ENCODE measurements around the gene GALNT15. TPM values are rescaled to one million over a fixed set of nuclear protein-coding genes. Genes with fewer than 3 reads are reported as not detected.

The GALNT15 gene
- total and polyA plus RNA-seq, 2 donors (not counting 3 experiments of a cell fraction or from before 2014, with no cell fraction given), result 0.87 to 5.4 TPM

- no peaks in the 10 kb centered on the region for H3K27me3 ChIP-seq (ENCODE audit: control insufficient read depth in 2 of 2, insufficient read depth in 2 of 2, low read length in 2 of 2)
- POLR2A ChIA-PET, result no interaction called here
- DNase-seq (ENCODE audit: low read depth, low spot score), result no peak
- dilution Hi-C loops (cut with MboI; ENCODE audit: extremely low pct_ligation_motif_present, low sequenced_read_pairs), result no loop called here
- H2AFZ ChIP-seq (ENCODE audit: low read depth, low read length), result no peak overlapping the region
- H3K4me2 ChIP-seq (ENCODE audit: insufficient read depth, low read length), result no peak overlapping the region
- no peak overlapping the region for H3K9ac ChIP-seq (replicated peaks; ENCODE audit: extremely low read depth, insufficient read depth, low read length)
- H3K79me2 ChIP-seq (ENCODE audit: control insufficient read depth, insufficient read depth, low read length), result peaks cover 12% of the 10 kb centered on the region
- no peak overlapping the region for H3K27ac ChIP-seq (ENCODE audit: insufficient read depth, low read depth, low read length)
- CTCF ChIA-PET, result interaction anchor here (0.9 to 2.5 kb wide), 3 partner anchors 11 to 279 kb away, joined by 3 to 16 read pairs (median 5); no protein-coding TSS in a partner anchor
- intact Hi-C loops (cut with micrococcal nuclease), result no loop called here
- no peaks in the 10 kb centered on the region for H3K9me1 ChIP-seq (replicated peaks; ENCODE audit: control insufficient read depth, extremely low read depth, insufficient read depth, low read length)
- FAIRE-seq, result no peak
- no peak overlapping the region for H3K4me3 ChIP-seq (replicated peaks in 1 of 3; ENCODE audit: insufficient read depth in 1 of 3, low read depth in 1 of 3, low read length in 3 of 3)
- H3K4me1 ChIP-seq (ENCODE audit: control insufficient read depth, extremely low read depth, insufficient read depth, low read length), result peaks cover 6% of the 10 kb centered on the region
- BruUV-seq (replicated peaks), result no TSS peak
- no peaks in the 10 kb centered on the region for H3K9me3 ChIP-seq (replicated peaks; ENCODE audit: control insufficient read depth, insufficient read depth, low read length)
- H3K36me3 ChIP-seq (ENCODE audit: control insufficient read depth in 2 of 2, extremely low read depth in 1 of 2, insufficient read depth in 2 of 2, low read length in 2 of 2), result peaks cover 0 to 5% of the 10 kb centered on the region in 2 experiments
- H4K20me1 ChIP-seq (replicated peaks; ENCODE audit: control insufficient read depth, extremely low read depth, insufficient read depth, low read length), result no peaks in the 10 kb centered on the region
- TF ChIP-seq MAX (IDR thresholded peaks at IDR 0.05; ENCODE audit: insufficient read depth, insufficient read length), result no peak
- TF ChIP-seq POLR2AphosphoS5 (IDR thresholded peaks at IDR 0.05; ENCODE audit: insufficient read depth, low read depth, low read length), result no peak
- TF ChIP-seq, protein P1, sequence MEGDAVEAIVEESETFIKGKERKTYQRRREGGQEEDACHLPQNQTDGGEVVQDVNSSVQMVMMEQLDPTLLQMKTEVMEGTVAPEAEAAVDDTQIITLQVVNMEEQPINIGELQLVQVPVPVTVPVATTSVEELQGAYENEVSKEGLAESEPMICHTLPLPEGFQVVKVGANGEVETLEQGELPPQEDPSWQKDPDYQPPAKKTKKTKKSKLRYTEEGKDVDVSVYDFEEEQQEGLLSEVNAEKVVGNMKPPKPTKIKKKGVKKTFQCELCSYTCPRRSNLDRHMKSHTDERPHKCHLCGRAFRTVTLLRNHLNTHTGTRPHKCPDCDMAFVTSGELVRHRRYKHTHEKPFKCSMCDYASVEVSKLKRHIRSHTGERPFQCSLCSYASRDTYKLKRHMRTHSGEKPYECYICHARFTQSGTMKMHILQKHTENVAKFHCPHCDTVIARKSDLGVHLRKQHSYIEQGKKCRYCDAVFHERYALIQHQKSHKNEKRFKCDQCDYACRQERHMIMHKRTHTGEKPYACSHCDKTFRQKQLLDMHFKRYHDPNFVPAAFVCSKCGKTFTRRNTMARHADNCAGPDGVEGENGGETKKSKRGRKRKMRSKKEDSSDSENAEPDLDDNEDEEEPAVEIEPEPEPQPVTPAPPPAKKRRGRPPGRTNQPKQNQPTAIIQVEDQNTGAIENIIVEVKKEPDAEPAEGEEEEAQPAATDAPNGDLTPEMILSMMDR (IDR thresholded peaks at IDR 0.05; ENCODE audit: extremely low read depth in 1 of 2, insufficient read depth in 1 of 2, low read depth in 1 of 2, low read length in 2 of 2), result no peak
- TF ChIP-seq GATA2 (IDR thresholded peaks at IDR 0.05; ENCODE audit: insufficient read depth, insufficient read length, low read depth, low read length), result no peak
- no peak for TF ChIP-seq POLR2A (IDR thresholded peaks at IDR 0.05; ENCODE audit: low read depth, low read length)
- no peak for TF ChIP-seq EZH2 (IDR thresholded peaks at IDR 0.05; ENCODE audit: borderline replicate concordance, low read depth, low read length, severe bottlenecking)
- no peak for TF ChIP-seq JUN (IDR thresholded peaks at IDR 0.05; ENCODE audit: borderline replicate concordance, insufficient read depth, insufficient read length, low read depth)
- no peak for TF ChIP-seq MYC (IDR thresholded peaks at IDR 0.05; ENCODE audit: low read depth, low read length)
- no peak for TF ChIP-seq FOS (IDR thresholded peaks at IDR 0.05; ENCODE audit: borderline replicate concordance, insufficient read depth, low read length)
Observed at GRCh38 chr3:16270855-16271254, 96.4 kb downstream of the GALNT15 start.
